ENCODE data around the gene LSM14B.

Gene LSM14B

DNA sequence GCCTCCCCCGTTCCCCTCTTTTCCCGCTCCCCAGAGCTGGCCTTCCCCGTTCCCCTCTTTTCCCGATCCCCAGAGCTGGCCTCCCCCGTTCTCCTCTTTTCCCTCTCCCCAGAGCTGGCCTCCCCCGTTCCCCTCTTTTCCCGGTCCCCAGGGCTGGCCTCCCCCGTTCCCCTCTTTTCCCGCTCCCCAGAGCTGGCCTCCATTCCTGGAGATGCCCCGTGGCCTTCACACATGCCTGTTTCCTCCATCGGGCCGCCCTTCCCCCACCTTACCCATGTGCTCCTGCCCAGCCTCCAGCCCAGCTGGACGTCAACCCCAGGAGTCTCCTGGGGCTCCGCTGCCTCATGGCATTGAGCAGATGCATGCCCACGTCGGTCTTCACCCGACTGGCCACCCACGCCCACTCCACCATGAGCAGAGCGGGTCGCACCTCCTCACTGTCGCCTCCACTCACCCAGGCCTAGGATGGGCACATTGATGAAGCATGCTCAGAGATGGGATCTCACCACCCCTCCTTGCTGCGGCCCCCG is 29.6 kb downstream of the LSM14B start:
- no peak for TF ChIP-seq CTCF (IDR thresholded peaks at IDR 0.05; ENCODE audit: insufficient read depth, low read depth, low read length, missing control alignments)

DNA sequence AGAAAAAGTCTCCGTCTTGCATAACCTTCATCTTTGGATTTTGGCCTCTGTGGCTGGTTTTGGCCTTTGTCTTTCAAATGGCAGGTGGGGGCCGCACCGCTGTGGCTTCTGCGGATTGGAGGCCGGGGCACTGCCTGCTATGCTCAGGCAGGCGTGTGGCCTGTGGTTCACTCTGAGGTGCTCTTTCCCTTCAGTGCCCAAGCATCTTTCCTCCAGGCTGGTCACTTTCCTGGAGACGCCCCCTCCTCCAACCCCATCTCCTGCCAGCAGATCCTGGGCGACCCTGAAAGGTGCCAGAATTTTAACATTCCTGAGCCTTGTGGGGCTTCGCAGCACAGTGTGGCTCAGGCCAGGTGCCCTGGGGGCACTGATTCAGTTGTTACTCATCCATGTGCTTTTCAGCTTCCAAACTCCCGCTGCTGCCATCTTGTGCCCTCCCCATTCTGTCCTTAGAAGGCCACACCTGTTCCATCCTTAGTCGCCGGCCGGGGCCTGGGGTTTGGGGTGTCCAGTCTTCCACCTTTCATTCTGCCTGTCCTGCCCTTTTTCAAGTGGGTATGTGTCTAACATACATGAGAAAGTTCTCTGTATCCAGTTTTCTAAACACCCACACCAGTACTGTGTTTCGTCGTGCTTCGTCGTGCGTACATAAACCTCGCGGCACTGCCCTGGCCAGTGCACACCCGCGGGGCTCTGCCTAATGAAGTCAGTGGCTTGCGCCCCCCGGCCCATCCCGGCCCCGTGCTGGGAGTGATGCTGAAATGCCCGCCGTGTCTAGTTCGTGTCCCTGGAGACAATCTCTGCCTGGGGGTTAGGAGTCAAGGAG is 33.4 kb downstream of the LSM14B start:
- no peak for TF ChIP-seq CTCF (IDR thresholded peaks at IDR 0.05; ENCODE audit: insufficient read depth, low read depth, low read length, missing control alignments)
- DNase-seq (ENCODE audit: low read depth): no peak
- no peak overlapping the region for H3K4me3 ChIP-seq (ENCODE audit: low read depth, low read length)

More for the DNA sequence above, 29.6 kb downstream of the LSM14B start:
- DNase-seq (ENCODE audit: low read depth): no peak
- no peak overlapping the region for H3K4me3 ChIP-seq (ENCODE audit: low read depth, low read length)

- no peak overlapping the region for H3K4me3 ChIP-seq (ENCODE audit: low read depth, low read length)
- no peak for TF ChIP-seq CTCF (IDR thresholded peaks at IDR 0.05; ENCODE audit: insufficient read depth, low read depth, low read length, missing control alignments)
- no peak for DNase-seq (ENCODE audit: low read depth)
These were observed 33.9 kb downstream of the LSM14B start for GRCh38 chr20:62156254-62156556.

DNA sequence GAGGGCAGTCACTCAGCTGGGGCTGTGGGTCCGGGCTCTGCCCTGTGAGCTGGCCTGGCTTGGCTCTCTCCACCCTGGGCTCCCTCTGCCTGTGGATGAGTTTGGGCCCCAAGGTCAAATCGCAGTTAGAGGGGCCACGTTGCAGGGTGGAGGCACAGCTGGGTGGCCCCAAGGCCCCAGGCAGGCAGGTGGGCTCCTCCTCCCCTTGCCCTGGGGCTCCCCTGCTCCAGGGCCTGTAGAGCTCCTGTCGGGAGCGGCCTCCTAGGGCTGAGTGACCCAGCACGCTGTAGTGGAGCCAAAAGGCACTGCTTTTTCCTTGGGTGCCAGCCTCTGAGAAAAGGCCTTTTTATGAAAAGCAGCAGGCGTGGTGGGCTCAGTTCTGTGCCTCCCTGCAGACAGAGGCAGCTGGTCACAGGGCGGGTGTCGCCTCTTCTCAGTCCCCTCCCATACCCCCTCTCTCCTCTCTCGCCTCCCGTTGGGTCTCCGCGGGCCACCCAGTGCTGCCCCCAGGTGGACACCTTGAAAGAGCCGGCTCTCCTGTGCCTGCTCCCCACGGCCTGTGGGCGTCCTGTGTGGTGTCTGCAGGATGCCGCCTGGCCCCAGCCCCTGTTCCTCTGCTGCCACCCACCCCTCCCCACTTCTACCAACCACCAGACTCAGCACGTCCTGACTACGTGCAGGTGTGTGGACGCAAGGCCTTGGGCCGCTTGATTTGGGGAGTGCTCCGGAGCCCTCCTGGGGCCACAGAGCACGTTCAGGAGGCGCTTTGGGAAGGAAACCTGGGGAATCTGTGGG is 34.5 kb downstream of the LSM14B start:
- peak; percentile 70 for TF ChIP-seq CTCF (IDR thresholded peaks at IDR 0.05; ENCODE audit: insufficient read depth, low read depth, low read length, missing control alignments)
- H3K4me3 ChIP-seq (ENCODE audit: low read depth, low read length): no peak overlapping the region
- DNase-seq (ENCODE audit: low read depth): peak; percentile 64

- DNase-seq (ENCODE audit: low read depth): no peak
- H3K4me3 ChIP-seq (ENCODE audit: low read depth, low read length): no peak overlapping the region
- TF ChIP-seq CTCF (IDR thresholded peaks at IDR 0.05; ENCODE audit: insufficient read depth, low read depth, low read length, missing control alignments): no peak
These were observed 35.3 kb downstream of the LSM14B start for GRCh38 chr20:62157387-62158087.

DNA sequence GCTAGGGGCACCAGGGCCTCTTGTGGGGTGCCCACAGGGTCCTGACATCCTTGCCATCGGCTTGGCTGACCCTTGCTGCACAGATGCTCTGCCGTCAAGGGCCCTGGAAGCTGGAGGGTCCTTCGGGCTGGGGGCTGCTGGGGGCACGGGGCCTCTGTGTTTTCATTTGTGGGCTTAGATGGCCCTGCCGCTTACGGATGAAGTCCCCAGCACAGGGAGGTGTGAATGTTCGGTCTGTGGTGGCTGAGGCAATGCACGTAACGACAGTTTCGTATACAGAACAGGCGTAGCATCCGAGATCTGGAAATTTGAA is 35.8 kb downstream of the LSM14B start:
- DNase-seq (ENCODE audit: low read depth): no peak
- H3K4me3 ChIP-seq (ENCODE audit: low read depth, low read length): no peak overlapping the region
- TF ChIP-seq CTCF (IDR thresholded peaks at IDR 0.05; ENCODE audit: insufficient read depth, low read depth, low read length, missing control alignments): no peak
